Measurements from ENCODE around the gene ZSWIM4.
"Not testable (repeated sequence)": the region's sequence is repeated elsewhere in the genome, so short reads cannot be mapped to it uniquely, and the experiment has no call there.

Gene ZSWIM4

DNA sequence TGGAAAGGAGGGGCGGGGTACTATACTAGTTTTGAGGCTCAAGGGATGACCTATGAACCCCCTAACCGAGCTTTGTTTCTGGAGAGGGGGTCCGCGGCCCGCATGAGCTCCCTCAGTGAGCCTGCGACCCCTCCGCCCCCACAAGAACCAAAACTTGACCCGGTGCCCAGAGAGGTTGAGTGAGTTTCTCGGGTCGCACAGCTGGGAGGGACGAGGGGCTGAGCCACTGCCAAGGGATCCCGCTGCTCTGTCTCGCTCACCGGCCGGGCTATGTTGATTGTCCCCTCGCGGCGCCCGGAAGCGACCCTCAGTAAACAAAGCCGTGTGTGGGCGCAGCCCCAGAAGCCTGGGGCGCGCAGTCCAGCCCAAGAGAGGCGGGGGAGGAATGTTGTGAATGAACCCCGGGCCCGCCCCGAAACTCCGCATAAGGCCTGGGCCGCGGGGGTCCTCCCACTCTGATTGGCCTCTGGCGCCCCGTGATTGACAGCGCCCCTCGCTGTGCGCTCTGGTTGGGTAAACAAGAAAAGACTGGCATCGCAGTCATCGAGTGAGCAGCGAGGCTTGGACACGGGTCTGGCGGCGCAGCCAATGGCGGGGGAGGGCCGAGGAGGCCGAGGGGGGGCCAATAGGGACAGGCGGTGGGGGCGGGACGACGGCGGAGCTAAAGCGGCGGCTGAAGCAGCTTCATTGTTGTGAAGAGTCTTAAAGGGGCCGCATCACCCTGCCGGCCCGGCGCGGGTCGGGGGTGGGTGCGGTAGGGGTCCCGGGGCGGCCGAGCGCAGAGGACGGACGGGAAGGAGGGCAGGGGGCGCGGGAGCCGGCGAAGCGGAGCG lies at the start of gene ZSWIM4:
Gene ZSWIM4, plus strand, starts transcription at position 687 of the 833 bp plus-strand sequence. CDS start 206 bp downstream, outside the sequence.
- 0 out of 2 replicates have a peak, but pooled peaks have one; percentile 17 for TF ChIP-seq GLIS3 (CRISPR knock-in tag; IDR thresholded peaks at IDR 0.05)
- TF ChIP-seq BACH2 (CRISPR knock-in tag; IDR thresholded peaks at IDR 0.05; ENCODE audit: borderline replicate concordance): no peak
- no peak for TF ChIP-seq ZFP3 (CRISPR knock-in tag; IDR thresholded peaks at IDR 0.05)
- TF ChIP-seq CSDC2 (CRISPR knock-in tag; IDR thresholded peaks at IDR 0.05): 0 out of 2 replicates have a peak, but pooled peaks have one; percentile 21
- peak; percentile 91 for ATAC-seq

DNA sequence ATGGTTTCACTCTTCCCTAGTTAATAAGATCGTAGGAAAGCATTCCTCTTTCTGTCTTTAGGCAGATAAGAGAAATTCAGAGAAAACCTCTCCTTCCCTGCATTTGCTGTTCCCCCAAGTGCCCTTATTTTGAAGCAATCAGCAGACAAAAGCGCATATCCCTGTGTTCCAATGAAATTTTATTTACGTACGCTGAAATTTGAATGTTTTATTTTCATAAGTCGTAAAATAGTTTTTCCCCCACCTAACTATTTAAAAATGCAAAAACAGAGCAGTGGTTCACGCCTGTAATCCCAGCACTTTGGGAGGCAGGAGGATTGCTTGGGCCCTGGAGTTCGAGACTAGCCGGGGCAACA lies 48.2 kb upstream of the ZSWIM4 start:
- no peak for TF ChIP-seq CSDC2 (CRISPR knock-in tag; IDR thresholded peaks at IDR 0.05)
- TF ChIP-seq ESRRG (CRISPR knock-in tag; IDR thresholded peaks at IDR 0.05): no peak
- TF ChIP-seq ZNF565 (CRISPR knock-in tag; conservative IDR thresholded peaks at IDR 0.05; ENCODE audit: low read depth): no peak
- no peak for TF ChIP-seq OSR1 (CRISPR knock-in tag; IDR thresholded peaks at IDR 0.05)
- TF ChIP-seq GLIS3 (CRISPR knock-in tag; IDR thresholded peaks at IDR 0.05): no peak
- no peak for TF ChIP-seq ZNF70 (CRISPR knock-in tag; IDR thresholded peaks at IDR 0.05)
- no peak for TF ChIP-seq ISL1 (CRISPR knock-in tag; IDR thresholded peaks at IDR 0.05)
- TF ChIP-seq, protein P1, sequence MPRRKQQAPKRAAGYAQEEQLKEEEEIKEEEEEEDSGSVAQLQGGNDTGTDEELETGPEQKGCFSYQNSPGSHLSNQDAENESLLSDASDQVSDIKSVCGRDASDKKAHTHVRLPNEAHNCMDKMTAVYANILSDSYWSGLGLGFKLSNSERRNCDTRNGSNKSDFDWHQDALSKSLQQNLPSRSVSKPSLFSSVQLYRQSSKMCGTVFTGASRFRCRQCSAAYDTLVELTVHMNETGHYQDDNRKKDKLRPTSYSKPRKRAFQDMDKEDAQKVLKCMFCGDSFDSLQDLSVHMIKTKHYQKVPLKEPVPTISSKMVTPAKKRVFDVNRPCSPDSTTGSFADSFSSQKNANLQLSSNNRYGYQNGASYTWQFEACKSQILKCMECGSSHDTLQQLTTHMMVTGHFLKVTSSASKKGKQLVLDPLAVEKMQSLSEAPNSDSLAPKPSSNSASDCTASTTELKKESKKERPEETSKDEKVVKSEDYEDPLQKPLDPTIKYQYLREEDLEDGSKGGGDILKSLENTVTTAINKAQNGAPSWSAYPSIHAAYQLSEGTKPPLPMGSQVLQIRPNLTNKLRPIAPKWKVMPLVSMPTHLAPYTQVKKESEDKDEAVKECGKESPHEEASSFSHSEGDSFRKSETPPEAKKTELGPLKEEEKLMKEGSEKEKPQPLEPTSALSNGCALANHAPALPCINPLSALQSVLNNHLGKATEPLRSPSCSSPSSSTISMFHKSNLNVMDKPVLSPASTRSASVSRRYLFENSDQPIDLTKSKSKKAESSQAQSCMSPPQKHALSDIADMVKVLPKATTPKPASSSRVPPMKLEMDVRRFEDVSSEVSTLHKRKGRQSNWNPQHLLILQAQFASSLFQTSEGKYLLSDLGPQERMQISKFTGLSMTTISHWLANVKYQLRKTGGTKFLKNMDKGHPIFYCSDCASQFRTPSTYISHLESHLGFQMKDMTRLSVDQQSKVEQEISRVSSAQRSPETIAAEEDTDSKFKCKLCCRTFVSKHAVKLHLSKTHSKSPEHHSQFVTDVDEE (CRISPR knock-in tag; IDR thresholded peaks at IDR 0.05): no peak
- no peak for TF ChIP-seq RARB (CRISPR knock-in tag; IDR thresholded peaks at IDR 0.05)
- TF ChIP-seq BACH2 (CRISPR knock-in tag; IDR thresholded peaks at IDR 0.05; ENCODE audit: borderline replicate concordance): no peak
- TF ChIP-seq, protein P2, sequence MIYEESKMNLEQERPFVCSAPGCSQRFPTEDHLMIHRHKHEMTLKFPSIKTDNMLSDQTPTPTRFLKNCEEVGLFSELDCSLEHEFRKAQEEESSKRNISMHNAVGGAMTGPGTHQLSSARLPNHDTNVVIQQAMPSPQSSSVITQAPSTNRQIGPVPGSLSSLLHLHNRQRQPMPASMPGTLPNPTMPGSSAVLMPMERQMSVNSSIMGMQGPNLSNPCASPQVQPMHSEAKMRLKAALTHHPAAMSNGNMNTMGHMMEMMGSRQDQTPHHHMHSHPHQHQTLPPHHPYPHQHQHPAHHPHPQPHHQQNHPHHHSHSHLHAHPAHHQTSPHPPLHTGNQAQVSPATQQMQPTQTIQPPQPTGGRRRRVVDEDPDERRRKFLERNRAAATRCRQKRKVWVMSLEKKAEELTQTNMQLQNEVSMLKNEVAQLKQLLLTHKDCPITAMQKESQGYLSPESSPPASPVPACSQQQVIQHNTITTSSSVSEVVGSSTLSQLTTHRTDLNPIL (CRISPR knock-in tag; IDR thresholded peaks at IDR 0.05; ENCODE audit: low read depth): no peak
- no peak for TF ChIP-seq SNAI2 (CRISPR knock-in tag; IDR thresholded peaks at IDR 0.05)
- ATAC-seq: no peak

DNA sequence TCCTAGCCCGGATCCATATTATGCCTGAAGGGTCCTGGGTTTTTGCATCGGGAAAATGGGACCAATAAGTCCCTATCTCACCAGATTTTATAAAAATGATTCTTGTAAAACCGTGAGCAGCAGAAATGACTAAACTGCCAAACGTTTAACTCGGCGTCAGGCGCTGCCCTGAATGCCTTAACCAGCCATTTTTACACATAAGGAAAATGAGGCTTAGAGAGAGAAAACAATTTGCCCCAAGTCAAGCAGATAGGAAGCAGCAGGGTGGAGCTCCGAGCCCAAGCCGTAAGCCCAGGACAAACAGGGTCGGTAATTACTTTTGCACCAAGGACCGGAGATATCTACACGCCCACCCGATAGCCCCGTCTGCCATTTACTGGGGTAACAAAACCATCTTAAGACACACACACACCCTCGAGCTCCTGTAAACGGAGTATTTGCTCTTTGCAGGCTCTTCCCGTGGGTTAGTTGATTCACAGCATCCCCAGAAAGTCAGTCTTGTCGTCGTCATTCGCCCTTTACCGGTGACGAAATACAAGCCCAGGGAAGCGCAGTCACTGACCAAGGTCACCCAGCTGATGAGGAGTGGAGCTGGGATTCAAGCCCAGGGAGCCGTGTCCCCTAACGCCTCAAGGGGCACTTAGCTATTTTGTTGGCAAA lies 46.9 kb upstream of the ZSWIM4 start:
- no peak for TF ChIP-seq CSDC2 (CRISPR knock-in tag; IDR thresholded peaks at IDR 0.05)
- TF ChIP-seq, protein P3, sequence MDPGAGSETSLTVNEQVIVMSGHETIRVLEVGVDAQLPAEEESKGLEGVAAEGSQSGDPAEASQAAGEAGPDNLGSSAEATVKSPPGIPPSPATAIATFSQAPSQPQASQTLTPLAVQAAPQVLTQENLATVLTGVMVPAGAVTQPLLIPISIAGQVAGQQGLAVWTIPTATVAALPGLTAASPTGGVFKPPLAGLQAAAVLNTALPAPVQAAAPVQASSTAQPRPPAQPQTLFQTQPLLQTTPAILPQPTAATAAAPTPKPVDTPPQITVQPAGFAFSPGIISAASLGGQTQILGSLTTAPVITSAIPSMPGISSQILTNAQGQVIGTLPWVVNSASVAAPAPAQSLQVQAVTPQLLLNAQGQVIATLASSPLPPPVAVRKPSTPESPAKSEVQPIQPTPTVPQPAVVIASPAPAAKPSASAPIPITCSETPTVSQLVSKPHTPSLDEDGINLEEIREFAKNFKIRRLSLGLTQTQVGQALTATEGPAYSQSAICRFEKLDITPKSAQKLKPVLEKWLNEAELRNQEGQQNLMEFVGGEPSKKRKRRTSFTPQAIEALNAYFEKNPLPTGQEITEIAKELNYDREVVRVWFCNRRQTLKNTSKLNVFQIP (CRISPR knock-in tag; IDR thresholded peaks at IDR 0.05; ENCODE audit: borderline replicate concordance, low read depth): no peak
- TF ChIP-seq ZNF70 (CRISPR knock-in tag; IDR thresholded peaks at IDR 0.05): no peak
- TF ChIP-seq SNAI2 (CRISPR knock-in tag; IDR thresholded peaks at IDR 0.05): no peak
- TF ChIP-seq ZC3H10 (CRISPR knock-in tag; IDR thresholded peaks at IDR 0.05): no peak
- TF ChIP-seq, protein P4, sequence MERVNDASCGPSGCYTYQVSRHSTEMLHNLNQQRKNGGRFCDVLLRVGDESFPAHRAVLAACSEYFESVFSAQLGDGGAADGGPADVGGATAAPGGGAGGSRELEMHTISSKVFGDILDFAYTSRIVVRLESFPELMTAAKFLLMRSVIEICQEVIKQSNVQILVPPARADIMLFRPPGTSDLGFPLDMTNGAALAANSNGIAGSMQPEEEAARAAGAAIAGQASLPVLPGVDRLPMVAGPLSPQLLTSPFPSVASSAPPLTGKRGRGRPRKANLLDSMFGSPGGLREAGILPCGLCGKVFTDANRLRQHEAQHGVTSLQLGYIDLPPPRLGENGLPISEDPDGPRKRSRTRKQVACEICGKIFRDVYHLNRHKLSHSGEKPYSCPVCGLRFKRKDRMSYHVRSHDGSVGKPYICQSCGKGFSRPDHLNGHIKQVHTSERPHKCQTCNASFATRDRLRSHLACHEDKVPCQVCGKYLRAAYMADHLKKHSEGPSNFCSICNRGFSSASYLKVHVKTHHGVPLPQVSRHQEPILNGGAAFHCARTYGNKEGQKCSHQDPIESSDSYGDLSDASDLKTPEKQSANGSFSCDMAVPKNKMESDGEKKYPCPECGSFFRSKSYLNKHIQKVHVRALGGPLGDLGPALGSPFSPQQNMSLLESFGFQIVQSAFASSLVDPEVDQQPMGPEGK (CRISPR knock-in tag; IDR thresholded peaks at IDR 0.05; ENCODE audit: borderline replicate concordance): no peak
- TF ChIP-seq ZNF8 (CRISPR knock-in tag; IDR thresholded peaks at IDR 0.05): no peak
- ATAC-seq: peak; percentile 25

DNA sequence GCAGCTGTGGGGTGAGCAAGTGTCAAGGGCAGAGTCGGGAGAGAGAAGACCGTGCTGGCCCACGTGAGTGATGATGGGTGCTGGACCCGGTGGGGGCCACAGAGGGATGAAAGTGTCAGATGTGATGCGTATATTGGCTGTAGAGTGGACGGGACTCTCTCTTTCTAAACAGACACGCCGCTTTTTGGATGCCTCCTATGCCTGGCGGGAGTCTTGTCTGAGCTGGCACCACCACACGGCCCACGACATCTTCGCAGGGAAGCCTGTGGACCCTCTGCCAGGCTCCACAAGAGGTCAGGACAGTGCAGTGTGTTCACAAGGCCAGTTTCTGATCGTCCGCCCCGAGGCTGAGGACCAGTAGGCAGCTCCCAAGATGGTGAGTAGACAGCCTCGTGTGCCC lies 43.8 kb upstream of the ZSWIM4 start:
- no peak for TF ChIP-seq ZNF8 (CRISPR knock-in tag; IDR thresholded peaks at IDR 0.05)
- no peak for TF ChIP-seq ESRRG (CRISPR knock-in tag; IDR thresholded peaks at IDR 0.05)
- TF ChIP-seq, protein P5, sequence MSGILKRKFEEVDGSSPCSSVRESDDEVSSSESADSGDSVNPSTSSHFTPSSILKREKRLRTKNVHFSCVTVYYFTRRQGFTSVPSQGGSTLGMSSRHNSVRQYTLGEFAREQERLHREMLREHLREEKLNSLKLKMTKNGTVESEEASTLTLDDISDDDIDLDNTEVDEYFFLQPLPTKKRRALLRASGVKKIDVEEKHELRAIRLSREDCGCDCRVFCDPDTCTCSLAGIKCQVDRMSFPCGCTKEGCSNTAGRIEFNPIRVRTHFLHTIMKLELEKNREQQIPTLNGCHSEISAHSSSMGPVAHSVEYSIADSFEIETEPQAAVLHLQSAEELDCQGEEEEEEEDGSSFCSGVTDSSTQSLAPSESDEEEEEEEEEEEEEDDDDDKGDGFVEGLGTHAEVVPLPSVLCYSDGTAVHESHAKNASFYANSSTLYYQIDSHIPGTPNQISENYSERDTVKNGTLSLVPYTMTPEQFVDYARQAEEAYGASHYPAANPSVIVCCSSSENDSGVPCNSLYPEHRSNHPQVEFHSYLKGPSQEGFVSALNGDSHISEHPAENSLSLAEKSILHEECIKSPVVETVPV (CRISPR knock-in tag; IDR thresholded peaks at IDR 0.05): no peak
- no peak for TF ChIP-seq ARNTL (CRISPR knock-in tag; IDR thresholded peaks at IDR 0.05; ENCODE audit: borderline replicate concordance, low read depth)
- TF ChIP-seq TOX (CRISPR knock-in tag; IDR thresholded peaks at IDR 0.05; ENCODE audit: borderline replicate concordance): no peak
- TF ChIP-seq SNAI2 (CRISPR knock-in tag; IDR thresholded peaks at IDR 0.05): no peak
- TF ChIP-seq, protein P1 (CRISPR knock-in tag; IDR thresholded peaks at IDR 0.05): no peak
- TF ChIP-seq GLIS3 (CRISPR knock-in tag; IDR thresholded peaks at IDR 0.05): no peak
- TF ChIP-seq BACH2 (CRISPR knock-in tag; IDR thresholded peaks at IDR 0.05; ENCODE audit: borderline replicate concordance): no peak
- no peak for ATAC-seq

DNA sequence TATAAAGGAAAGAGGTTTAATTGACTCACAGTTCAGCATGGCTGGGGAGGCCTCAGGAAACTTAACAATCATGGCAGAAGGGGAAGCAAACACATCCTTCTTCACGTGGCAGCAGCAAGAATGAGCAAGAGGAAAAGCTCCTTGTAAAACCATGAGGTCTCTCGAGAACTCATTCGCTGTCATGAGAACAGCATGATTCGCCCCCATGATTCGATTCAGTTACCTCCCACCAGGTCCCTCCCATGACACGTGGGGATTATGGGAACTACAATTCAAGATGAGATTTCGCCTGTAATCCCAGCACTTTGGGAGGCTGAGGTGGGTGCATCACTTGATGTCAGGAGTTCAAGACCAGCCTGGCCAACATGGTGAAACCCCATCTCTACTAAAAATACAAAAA lies 41.6 kb upstream of the ZSWIM4 start:
- not testable (repeated sequence) for ATAC-seq

Data from SK-N-SH treated with all-trans-retinoic acid at 6 μM for 48 hours (cell line).